Neural progenitor cell (in vitro differentiated cells): Measurements from ENCODE around the gene VPS26B.

Experiments used
- EZH2 ChIP-seq: fragments of 200-600 bp; sonication (generic); IDR thresholded peaks from 2 replicates; pipeline ENCODE4 v1.6.1; 2017; ENCODE audit warnings: antibody characterized with exemption, mild to moderate bottlenecking, moderate library complexity
- EZH2phosphoT487 ChIP-seq: fragments of 200-600 bp; sonication (generic); IDR thresholded peaks from 2 replicates; pipeline ENCODE4 v1.6.1; 2017; ENCODE audit warnings: antibody characterized with exemption
- TF ChIP-seq, protein P1 (sequence below): fragments of 200-600 bp; sonication (generic); IDR thresholded peaks from 2 replicates; pipeline ENCODE4 v1.5.1; 2017; ENCODE audit warnings: antibody characterized with exemption, mild to moderate bottlenecking

DNA sequence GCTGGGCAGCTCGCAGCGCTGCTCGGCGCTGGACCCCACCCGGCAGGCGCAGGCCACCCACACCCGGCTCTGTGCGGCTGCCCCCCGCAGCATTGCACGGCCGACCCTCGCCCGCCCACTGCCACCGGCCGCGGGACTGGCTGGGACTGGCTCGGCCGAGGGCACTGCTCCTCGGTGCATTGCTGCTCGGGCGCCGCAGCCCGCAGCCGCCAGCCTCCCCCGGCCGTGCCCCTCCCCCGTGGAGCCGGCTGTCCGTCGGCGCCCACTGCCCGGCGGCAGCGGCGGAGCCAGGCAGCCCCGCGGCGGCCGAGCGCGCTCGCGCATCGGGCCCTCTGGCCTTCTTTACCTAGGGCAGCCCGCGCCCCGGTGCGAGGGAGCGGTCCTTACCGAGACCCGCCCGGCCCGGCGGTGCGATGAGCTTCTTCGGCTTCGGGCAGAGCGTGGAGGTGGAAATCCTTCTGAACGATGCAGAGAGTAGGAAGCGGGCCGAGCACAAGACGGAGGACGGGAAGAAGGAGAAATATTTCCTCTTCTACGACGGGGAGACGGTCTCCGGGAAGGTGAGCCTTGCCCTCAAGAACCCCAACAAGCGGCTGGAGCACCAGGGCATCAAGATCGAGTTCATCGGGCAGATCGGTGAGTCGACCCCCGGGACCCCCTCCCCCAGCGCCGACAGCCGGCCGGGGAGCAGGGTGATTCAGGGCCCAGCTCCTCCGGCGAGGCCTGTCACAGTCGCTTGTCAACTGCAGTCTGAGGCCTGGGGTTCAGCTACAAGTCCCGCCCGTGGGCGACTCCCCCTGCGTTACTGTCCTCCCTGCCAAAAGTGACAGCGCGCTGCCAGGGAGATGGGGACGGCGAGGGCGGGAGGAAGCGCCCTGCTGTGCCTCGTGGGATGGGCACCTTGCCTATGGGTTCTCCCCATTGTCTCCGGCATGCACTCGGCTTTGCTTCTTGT is 516 bp downstream of the VPS26B start:
- TF ChIP-seq, protein P1, sequence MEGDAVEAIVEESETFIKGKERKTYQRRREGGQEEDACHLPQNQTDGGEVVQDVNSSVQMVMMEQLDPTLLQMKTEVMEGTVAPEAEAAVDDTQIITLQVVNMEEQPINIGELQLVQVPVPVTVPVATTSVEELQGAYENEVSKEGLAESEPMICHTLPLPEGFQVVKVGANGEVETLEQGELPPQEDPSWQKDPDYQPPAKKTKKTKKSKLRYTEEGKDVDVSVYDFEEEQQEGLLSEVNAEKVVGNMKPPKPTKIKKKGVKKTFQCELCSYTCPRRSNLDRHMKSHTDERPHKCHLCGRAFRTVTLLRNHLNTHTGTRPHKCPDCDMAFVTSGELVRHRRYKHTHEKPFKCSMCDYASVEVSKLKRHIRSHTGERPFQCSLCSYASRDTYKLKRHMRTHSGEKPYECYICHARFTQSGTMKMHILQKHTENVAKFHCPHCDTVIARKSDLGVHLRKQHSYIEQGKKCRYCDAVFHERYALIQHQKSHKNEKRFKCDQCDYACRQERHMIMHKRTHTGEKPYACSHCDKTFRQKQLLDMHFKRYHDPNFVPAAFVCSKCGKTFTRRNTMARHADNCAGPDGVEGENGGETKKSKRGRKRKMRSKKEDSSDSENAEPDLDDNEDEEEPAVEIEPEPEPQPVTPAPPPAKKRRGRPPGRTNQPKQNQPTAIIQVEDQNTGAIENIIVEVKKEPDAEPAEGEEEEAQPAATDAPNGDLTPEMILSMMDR: no peak
- TF ChIP-seq EZH2 (no peak), EZH2phosphoT487 (no peak)
